ENCODE data around the gene PPFIBP1. TPM values are rescaled to one million over a fixed set of nuclear protein-coding genes. Genes with fewer than 3 reads are reported as not detected.
"Not testable (repeated sequence)": the region's sequence is repeated elsewhere in the genome, so short reads cannot be mapped to it uniquely, and the experiment has no call there.

Gene PPFIBP1
- total RNA-seq, 1 experiment from 2014 or later: 88.6 TPM

- intact Hi-C loops (cut with micrococcal nuclease; ENCODE audit: unreplicated experiment) (loop anchor here (1.0 to 2.0 kb wide), 2 partner anchors 90 to 208 kb away; no protein-coding TSS in a partner anchor), in situ Hi-C loops (cut with HindIII; ENCODE audit: low pct_unique_long_range_greater_than_20kb, low sequenced_read_pairs) (no loop called here)
- Histone ChIP-seq H3K36me3 (ENCODE audit: control insufficient read depth, insufficient read depth, low read length) (peaks cover 18% of the 10 kb centered on the region), H3K4me1 (ENCODE audit: control insufficient read depth, insufficient read depth, low read length) (no peaks in the 10 kb centered on the region; the same call in 1 of the 2 replicates), H3K27ac (ENCODE audit: low read length) (no peak overlapping the region), H3K4me3 (ENCODE audit: low read depth in 2 of 2, low read length in 2 of 2) (no peak overlapping the region), H3K27me3 (ENCODE audit: control insufficient read depth, insufficient read depth, low read length) (no peaks in the 10 kb centered on the region), H3K9me3 (ENCODE audit: control insufficient read depth, insufficient read depth, low read depth, low read length) (no peaks in the 10 kb centered on the region)
- TF ChIP-seq CTCF (IDR thresholded peaks at IDR 0.05): peak; percentile 79; the same call in 1 of the 2 replicates
- TF ChIP-seq, protein P1, sequence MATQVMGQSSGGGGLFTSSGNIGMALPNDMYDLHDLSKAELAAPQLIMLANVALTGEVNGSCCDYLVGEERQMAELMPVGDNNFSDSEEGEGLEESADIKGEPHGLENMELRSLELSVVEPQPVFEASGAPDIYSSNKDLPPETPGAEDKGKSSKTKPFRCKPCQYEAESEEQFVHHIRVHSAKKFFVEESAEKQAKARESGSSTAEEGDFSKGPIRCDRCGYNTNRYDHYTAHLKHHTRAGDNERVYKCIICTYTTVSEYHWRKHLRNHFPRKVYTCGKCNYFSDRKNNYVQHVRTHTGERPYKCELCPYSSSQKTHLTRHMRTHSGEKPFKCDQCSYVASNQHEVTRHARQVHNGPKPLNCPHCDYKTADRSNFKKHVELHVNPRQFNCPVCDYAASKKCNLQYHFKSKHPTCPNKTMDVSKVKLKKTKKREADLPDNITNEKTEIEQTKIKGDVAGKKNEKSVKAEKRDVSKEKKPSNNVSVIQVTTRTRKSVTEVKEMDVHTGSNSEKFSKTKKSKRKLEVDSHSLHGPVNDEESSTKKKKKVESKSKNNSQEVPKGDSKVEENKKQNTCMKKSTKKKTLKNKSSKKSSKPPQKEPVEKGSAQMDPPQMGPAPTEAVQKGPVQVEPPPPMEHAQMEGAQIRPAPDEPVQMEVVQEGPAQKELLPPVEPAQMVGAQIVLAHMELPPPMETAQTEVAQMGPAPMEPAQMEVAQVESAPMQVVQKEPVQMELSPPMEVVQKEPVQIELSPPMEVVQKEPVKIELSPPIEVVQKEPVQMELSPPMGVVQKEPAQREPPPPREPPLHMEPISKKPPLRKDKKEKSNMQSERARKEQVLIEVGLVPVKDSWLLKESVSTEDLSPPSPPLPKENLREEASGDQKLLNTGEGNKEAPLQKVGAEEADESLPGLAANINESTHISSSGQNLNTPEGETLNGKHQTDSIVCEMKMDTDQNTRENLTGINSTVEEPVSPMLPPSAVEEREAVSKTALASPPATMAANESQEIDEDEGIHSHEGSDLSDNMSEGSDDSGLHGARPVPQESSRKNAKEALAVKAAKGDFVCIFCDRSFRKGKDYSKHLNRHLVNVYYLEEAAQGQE (IDR thresholded peaks at IDR 0.05; ENCODE audit: insufficient read depth in 1 of 2, low read depth in 2 of 2, low read length in 1 of 2): no peak
- ATAC-seq (peak; percentile 81; the same call in 1 of the 2 replicates), DNase-seq (ENCODE audit: low read depth, low spot score) (no peak)
- ChIA-PET POLR2A (interaction anchor here (0.6 kb wide), 1 partner anchor 12 kb away, joined by 4 read pairs; no protein-coding TSS in a partner anchor), CTCF (interaction anchor here (0.6 kb wide), 1 partner anchor 439 kb away, joined by 10 read pairs; no protein-coding TSS in a partner anchor)
- BruUV-seq (replicated peaks): no TSS peak
Observed at GRCh38 chr12:27733052-27733656, 209.1 kb downstream of the PPFIBP1 start.

DNA sequence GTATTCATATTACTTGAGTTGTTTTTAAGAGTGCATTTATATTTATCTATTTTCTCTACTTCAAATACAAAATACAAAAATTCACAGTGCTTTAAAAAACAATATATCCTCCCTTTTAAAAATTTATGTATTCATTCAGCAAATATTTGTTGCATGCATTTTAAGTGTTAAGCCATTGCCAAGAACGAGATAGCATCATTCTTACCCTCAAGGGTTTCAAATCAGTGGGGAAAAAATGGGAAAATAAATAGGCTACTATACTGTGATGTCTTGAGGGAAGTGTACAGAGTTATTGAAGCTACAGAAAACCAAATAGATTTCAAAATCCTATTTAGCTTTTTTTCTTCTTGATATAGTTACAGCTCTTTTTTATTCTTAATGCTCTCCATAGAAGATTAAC, 209.8 kb downstream of the PPFIBP1 start:
- DNase-seq (ENCODE audit: low read depth, low spot score) (no peak), ATAC-seq (no peak)
- intact Hi-C loops (cut with micrococcal nuclease; ENCODE audit: unreplicated experiment): loop anchor here (1.0 to 2.0 kb wide), 2 partner anchors 89 to 208 kb away; no protein-coding TSS in a partner anchor
- Histone ChIP-seq H3K9me3 (ENCODE audit: control insufficient read depth, insufficient read depth, low read depth, low read length) (no peaks in the 10 kb centered on the region), H3K27me3 (ENCODE audit: control insufficient read depth, insufficient read depth, low read length) (no peaks in the 10 kb centered on the region), H3K4me3 (ENCODE audit: low read depth in 2 of 2, low read length in 2 of 2) (no peak overlapping the region), H3K36me3 (ENCODE audit: control insufficient read depth, insufficient read depth, low read length) (peaks cover 19% of the 10 kb centered on the region), H3K4me1 (ENCODE audit: control insufficient read depth, insufficient read depth, low read length) (no peaks in the 10 kb centered on the region), H3K27ac (ENCODE audit: low read length) (no peak overlapping the region)
- in situ Hi-C loops (cut with HindIII; ENCODE audit: low pct_unique_long_range_greater_than_20kb, low sequenced_read_pairs): no loop called here
- ChIA-PET POLR2A (interaction anchor here (0.5 to 0.7 kb wide), 3 partner anchors 12 to 229 kb away, joined by 4 to 12 read pairs (median 4); no protein-coding TSS in a partner anchor), CTCF (no interaction called here)
- TF ChIP-seq SIN3A (IDR thresholded peaks at IDR 0.05; ENCODE audit: borderline replicate concordance, insufficient read depth, low read depth, low read length) (no peak), POLR2AphosphoS5 (IDR thresholded peaks at IDR 0.05; ENCODE audit: low read depth, low read length) (no peak)
- BruUV-seq (replicated peaks): no TSS peak

DNA sequence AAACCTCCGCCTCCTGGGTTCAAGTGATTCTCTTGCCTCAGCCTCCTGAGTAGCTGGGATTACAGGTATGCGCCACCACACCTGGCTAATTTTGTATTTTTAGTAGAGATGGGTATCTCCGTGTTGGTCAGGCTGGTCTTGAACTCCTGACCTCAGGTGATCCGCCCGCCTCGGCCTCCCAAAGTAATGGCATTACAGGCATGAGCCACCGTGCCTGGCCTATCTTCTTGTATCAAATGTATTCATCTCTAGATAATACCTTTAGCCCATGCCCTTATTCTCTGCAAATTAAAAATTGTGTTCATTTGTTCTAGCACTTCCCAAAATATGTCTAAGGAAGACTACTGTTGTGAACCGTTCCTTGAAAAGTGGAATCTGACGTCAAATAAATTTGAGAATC, 210.3 kb downstream of the PPFIBP1 start:
- H3K4me3 ChIP-seq (ENCODE audit: low read depth in 2 of 2, low read length in 2 of 2); DNase-seq (ENCODE audit: low read depth, low spot score); BruUV-seq (replicated peaks); H3K27ac ChIP-seq (ENCODE audit: low read length); H3K9me3 ChIP-seq (ENCODE audit: control insufficient read depth, insufficient read depth, low read depth, low read length); CTCF ChIA-PET; H3K27me3 ChIP-seq (ENCODE audit: control insufficient read depth, insufficient read depth, low read length); ATAC-seq; H3K4me1 ChIP-seq (ENCODE audit: control insufficient read depth, insufficient read depth, low read length); intact Hi-C loops (cut with micrococcal nuclease; ENCODE audit: unreplicated experiment); in situ Hi-C loops (cut with HindIII; ENCODE audit: low pct_unique_long_range_greater_than_20kb, low sequenced_read_pairs): not testable (repeated sequence)
- H3K36me3 ChIP-seq (ENCODE audit: control insufficient read depth, insufficient read depth, low read length): peaks cover 20% of the 10 kb centered on the region
- POLR2A ChIA-PET: interaction anchor here (0.5 to 0.7 kb wide), 2 partner anchors 25 to 228 kb away, joined by 4 to 12 read pairs; no protein-coding TSS in a partner anchor
